Measurements from ENCODE around the gene CLDND1.

DNA sequence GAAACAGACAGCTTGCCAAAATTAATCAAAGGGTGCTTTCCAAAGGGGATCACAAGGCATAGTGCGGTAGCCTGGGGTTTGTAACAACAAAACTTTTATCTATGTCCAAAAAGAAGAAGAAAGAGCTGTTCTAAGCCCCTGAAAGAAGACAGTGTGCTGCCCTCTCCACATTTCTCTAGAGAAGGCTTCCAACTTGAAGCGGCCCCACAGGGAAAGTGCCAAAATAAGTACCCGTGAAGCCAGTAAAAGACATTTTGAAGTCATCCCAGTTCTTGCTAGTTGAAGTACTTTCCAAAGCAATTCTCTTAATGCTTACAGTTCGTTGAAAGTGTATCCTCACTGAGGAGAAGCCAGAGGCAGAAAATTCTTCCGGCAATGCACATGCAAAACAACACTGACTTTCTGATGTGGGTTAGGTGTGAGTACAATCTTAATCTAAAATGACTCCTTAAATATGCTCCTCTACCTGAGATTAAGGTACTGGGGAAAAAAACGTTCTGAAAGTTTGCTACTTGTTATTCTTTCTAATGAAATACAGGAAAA, 30.4 kb upstream of the CLDND1 start:
- TF ChIP-seq, protein P1, sequence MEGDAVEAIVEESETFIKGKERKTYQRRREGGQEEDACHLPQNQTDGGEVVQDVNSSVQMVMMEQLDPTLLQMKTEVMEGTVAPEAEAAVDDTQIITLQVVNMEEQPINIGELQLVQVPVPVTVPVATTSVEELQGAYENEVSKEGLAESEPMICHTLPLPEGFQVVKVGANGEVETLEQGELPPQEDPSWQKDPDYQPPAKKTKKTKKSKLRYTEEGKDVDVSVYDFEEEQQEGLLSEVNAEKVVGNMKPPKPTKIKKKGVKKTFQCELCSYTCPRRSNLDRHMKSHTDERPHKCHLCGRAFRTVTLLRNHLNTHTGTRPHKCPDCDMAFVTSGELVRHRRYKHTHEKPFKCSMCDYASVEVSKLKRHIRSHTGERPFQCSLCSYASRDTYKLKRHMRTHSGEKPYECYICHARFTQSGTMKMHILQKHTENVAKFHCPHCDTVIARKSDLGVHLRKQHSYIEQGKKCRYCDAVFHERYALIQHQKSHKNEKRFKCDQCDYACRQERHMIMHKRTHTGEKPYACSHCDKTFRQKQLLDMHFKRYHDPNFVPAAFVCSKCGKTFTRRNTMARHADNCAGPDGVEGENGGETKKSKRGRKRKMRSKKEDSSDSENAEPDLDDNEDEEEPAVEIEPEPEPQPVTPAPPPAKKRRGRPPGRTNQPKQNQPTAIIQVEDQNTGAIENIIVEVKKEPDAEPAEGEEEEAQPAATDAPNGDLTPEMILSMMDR (IDR thresholded peaks at IDR 0.05), result no peak
- no peak for TF ChIP-seq POLR2A (IDR thresholded peaks at IDR 0.05)
